Measurements from ENCODE around the gene BTF3. TPM values are rescaled to one million over a fixed set of nuclear protein-coding genes. Genes with fewer than 3 reads are reported as not detected.

The BTF3 gene
- total and polyA plus RNA-seq, 10 donors: 368 to 914 (median 511) TPM

- Histone ChIP-seq H3K36me3 (no peaks in the 10 kb centered on the region), H3K9me3 (peaks cover 0 to 21% (median 0%) of the 10 kb centered on the region in 8 donors), H3K27me3 (replicated peaks in 1 of 7) (peaks cover 22 to 97% (median 78%) of the 10 kb centered on the region in 7 donors), H3K4me1 (peaks cover 9 to 38% (median 30%) of the 10 kb centered on the region in 6 donors), H3K27ac (no peak overlapping the region), H3K4me3 (peak overlapping the region in 2 of 8 donors; percentile 7 to 52)
- intact Hi-C loops (cut with DNase I; ENCODE audit: low total_unique reads): loop anchor here (10.0 kb wide), 3 partner anchors 156 to 366 kb away; no protein-coding TSS in a partner anchor
- DNase-seq: no peak
- 10 to 17% (median 13%) methylated on average over 27 of the region's 27 CpGs for WGBS, 5 donors
- TF ChIP-seq POLR2A (IDR thresholded peaks at IDR 0.05): no peak
- no peak for TF ChIP-seq CTCF (IDR thresholded peaks at IDR 0.05 in 8 of 11, conservative IDR thresholded peaks at IDR 0.05 in 3 of 11)
- no peak for TF ChIP-seq POLR2AphosphoS5 (IDR thresholded peaks at IDR 0.05)
Measured at GRCh38 chr5:73450672-73451223, 47.5 kb upstream of the BTF3 start.

GRCh38 chr5:73451224-73452130, 46.8 kb upstream of the BTF3 start:
- DNase-seq: peak; percentile 92
- Histone ChIP-seq H3K9me3 (peaks cover 0 to 24% (median 0%) of the 10 kb centered on the region in 8 donors), H3K27me3 (replicated peaks in 1 of 7) (peaks cover 22 to 97% (median 78%) of the 10 kb centered on the region in 7 donors), H3K27ac (no peak overlapping the region), H3K36me3 (no peaks in the 10 kb centered on the region), H3K4me1 (peaks cover 9 to 36% (median 28%) of the 10 kb centered on the region in 6 donors), H3K4me3 (peak overlapping the region in 3 of 8 donors; percentile 7 to 52 (median 13))
- intact Hi-C loops (cut with DNase I; ENCODE audit: low total_unique reads): loop anchor here (10.0 kb wide), 3 partner anchors 157 to 367 kb away; no protein-coding TSS in a partner anchor
- WGBS, 5 donors: 3 to 6% (median 4%) methylated on average over 28 to 70 of the region's 70 CpGs
- TF ChIP-seq POLR2A (IDR thresholded peaks at IDR 0.05) (no peak), POLR2AphosphoS5 (IDR thresholded peaks at IDR 0.05) (peak in 2 of 3 donors; percentile 21 to 60), CTCF (IDR thresholded peaks at IDR 0.05 in 8 of 11, conservative IDR thresholded peaks at IDR 0.05 in 3 of 11) (peak; percentile 34 to 90 (median 86))

GRCh38 chr5:73452215-73452614, 46.0 kb upstream of the BTF3 start:
- Histone ChIP-seq H3K36me3 (no peaks in the 10 kb centered on the region), H3K4me1 (peaks cover 7 to 31% (median 24%) of the 10 kb centered on the region in 6 donors), H3K9me3 (peaks cover 0 to 28% (median 0%) of the 10 kb centered on the region in 8 donors), H3K27ac (no peak overlapping the region), H3K27me3 (replicated peaks in 1 of 7) (peaks cover 22 to 98% (median 81%) of the 10 kb centered on the region in 7 donors), H3K4me3 (no peak overlapping the region)
- no peak for DNase-seq
- TF ChIP-seq CTCF (IDR thresholded peaks at IDR 0.05 in 8 of 11, conservative IDR thresholded peaks at IDR 0.05 in 3 of 11) (no peak), POLR2A (IDR thresholded peaks at IDR 0.05) (no peak), POLR2AphosphoS5 (IDR thresholded peaks at IDR 0.05) (no peak)
- intact Hi-C loops (cut with DNase I; ENCODE audit: low total_unique reads): loop anchor here (10.0 kb wide), 3 partner anchors 157 to 367 kb away; no protein-coding TSS in a partner anchor
- WGBS, 5 donors: 56 to 64% (median 60%) methylated on average over 6 of the region's 6 CpGs

Data from spleen (tissue), 11 donors.